ENCODE measurements around the gene GAK.

GAK gene

DNA sequence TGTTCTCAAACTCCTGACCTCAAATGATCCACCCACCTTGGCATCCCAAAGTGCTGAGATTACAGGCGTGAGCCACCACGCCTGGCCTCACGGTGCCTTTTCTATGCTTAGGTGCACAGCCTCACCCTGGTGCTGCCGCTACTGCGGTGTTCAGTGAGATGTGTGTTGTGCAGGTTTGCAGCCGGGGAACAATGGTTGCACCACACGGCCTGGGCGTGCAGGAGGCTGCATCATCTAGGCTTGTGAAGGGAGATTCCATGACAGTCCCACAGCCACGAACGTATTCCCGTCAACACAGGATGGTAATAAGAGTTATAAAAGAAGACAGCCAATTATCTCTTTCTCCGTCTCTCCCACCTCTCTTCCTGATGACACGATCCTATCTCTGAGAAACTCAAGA is 128.2 kb downstream of the GAK start:
- no peak for DNase-seq

DNA sequence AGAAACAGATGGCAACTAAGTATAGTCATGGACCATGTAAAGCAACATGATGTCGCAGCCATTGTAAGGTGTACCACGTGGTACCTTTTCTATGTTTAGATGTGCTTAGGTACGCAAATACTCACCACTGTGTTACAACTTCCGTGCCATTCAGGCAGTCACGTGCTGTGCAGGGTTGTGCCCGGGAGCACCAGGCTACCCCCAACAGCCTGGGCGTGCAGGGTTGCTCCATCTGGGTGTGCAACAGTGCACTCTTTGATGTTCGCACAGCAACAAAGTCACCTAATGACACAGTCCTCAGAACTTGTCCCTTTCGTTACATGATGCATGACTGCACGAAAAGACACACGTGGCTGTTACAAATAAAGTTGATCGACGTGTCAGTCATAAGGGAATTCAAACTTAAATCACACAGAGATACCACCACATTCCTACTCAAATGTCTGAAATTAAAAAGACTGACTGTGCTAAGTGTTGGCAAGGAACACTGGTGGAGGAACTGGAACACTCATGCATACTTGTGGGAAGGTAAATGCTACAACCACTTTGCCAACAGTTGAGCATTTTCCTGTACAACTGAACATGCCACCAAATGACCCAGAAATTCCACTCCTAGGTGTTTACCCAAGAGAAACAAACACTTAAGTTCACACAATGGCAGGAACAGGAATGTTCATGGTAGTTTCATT is 130.5 kb downstream of the GAK start:
- no peak for DNase-seq
